ENCODE measurements around the gene TDRD1.

The TDRD1 gene

DNA sequence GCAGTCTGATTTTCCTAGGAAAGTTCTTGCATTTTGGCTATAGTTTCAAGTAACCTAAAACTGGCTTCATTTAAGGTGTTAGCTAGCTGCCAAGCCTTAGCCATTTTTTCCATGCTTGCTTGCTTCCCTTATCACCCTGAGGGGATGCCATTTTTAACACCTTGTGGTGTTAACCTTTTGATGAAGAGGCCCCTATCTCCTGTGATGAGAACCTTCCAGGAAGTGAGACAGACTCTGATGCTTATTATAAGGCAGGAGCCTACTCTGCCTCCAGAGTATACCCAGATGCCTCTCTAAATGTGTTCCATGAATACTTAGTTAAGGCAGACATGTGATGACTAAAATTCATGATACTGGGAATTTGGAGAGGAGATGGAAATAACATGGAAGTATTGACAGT lies 55.0 kb downstream of the TDRD1 start:
- no peak for DNase-seq (ENCODE audit: low spot score)

DNA sequence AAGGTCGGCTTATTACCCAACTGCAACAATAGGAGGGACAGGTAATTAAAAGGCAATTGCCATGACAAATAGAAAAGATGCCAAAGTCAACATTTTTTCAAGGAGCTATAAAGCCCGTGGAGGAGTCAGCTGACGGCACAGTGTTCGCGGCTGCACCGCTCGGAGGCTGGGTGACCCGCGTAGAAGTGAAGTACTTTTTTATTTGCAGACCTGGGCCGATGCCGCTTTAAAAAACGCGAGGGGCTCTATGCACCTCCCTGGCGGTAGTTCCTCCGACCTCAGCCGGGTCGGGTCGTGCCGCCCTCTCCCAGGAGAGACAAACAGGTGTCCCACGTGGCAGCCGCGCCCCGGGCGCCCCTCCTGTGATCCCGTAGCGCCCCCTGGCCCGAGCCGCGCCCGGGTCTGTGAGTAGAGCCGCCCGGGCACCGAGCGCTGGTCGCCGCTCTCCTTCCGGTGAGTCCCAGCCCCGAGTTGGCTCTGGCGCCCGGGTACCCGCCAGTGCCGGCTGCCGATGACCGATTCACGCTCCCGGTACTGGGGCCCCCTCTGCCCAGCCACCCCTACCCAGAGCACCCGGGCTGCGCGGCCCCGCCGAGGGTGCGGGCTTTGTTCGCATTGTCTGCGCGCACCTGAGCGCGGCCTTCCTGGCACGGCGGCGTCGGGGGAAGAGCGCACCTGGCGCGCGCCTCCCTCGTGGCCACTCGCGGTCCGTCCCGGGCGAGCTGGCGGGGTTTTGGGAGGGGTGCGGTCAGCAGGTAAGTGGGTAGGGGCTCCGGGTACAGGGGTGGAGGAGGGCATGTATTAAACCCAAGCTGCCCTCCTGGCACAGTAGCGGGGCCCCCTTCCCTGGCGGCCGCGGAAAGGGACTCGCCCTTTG lies 60.2 kb downstream of the TDRD1 start, which contains the start of gene VWA2:
Gene VWA2 (plus strand): TSS at position 138 of the 877 bp plus-strand sequence. CDS start 9,460 bp downstream, outside the sequence.
- no peak for DNase-seq (ENCODE audit: low spot score)

DNA sequence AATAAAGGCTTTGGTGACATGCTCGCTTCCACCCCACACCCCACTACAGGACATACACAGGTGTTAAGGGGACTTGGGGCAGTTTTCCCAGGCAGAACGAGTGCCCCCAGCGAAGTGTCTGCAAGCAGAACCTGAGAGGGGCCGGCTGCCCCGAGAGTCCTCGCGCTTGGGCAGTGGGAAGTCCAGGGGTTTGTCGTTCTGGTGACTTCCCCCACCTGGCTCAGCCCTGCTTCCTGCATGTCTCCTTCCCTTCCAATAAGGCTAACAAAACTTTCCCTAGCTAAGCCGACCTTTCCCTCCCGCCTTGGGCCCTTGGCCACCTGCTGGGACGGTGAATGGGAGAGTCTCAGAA lies 60.8 kb downstream of the TDRD1 start:
- no peak for DNase-seq (ENCODE audit: low spot score)

DNA sequence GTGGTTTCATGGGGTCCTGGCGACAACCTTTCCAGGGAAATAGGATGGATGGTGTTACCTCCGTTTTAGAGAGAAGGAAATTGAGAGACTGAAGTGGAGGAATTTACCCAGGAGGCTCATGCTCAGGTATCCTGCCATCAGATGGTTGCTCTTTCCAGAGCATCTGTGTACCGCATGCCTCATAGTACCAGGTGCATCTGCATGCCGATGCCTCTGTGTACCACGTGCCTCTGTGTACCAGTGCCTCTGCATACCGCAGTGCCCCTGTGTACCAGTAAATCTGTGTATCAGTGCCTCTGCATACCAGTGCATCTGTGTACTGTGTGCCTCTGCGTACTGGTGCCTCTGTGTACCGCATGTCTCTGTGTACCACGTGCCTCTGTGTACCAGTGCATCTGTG lies 63.1 kb downstream of the TDRD1 start:
- no peak for DNase-seq (ENCODE audit: low spot score)

DNA sequence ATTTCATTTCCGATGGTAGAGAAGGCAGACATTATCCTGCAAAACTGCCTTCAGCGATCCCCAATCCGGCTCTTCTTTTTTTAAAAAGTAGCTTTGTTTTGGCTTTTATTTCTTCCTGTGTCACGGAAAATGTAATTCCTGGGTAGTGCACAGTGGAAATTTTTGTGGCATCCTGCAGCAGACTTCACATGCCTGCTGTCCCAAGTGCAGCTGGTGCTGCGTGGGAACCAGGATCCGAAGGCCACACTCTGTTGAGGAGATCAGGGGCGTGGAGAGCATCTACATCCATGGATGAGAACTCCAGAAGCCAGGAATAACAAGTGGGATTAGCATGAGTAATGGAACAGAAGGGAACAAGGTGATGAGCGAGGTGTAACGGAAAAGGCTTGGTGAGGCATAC lies 64.5 kb downstream of the TDRD1 start:
- no peak for DNase-seq (ENCODE audit: low spot score)

DNA sequence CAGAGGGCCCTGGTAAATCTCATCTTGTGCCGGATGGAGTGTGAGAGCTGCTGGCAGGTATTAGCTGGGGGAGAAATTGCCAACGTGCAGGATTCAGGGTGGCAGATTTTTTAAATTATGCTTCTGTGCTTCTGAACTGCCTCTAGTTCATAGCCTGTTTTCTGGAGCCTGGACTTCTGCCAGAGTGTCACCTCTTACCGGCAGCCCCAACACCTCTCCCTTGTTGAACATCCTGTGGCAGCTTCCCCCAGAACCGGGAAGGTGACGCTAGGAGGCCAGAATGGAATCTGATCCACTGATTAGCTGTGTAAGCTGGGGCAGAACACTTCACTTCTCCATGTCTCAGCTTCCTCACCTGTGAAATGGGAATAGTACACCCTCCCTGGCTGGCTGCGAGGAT lies 65.0 kb downstream of the TDRD1 start:
- DNase-seq (ENCODE audit: low spot score) = no peak

DNA sequence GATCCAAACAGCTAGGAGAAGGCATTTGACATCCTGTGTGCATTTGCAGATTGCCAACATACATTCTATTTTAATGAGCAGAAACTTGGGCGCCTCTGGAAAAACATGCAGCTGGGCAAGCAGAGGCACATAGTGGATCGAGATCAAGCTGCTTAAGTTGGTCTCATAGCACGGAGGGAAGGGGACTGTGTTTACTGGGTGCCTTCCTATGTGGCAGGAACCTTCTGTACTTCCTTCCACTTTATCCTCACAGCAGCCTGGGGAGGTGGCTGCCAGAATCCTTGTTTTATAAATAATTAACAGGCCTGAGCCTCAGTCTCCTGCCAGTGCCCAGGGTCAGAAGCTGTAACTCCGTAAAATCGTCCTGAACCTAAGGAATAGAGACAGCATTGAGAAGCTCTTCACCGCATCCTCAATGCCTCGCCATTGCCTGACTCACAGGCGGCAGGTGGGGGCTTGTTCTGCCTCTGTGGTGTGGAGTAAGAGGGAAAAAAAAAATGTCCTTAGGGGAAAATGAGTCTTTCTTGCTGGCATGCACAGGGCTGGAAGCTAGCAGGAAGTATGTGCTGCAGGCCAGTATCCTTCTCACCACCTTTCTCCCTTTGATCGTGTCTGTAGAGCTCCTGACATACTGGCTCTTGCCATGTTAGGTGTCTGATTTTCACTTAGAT lies 66.1 kb downstream of the TDRD1 start:
- DNase-seq (ENCODE audit: low spot score) = no peak

DNA sequence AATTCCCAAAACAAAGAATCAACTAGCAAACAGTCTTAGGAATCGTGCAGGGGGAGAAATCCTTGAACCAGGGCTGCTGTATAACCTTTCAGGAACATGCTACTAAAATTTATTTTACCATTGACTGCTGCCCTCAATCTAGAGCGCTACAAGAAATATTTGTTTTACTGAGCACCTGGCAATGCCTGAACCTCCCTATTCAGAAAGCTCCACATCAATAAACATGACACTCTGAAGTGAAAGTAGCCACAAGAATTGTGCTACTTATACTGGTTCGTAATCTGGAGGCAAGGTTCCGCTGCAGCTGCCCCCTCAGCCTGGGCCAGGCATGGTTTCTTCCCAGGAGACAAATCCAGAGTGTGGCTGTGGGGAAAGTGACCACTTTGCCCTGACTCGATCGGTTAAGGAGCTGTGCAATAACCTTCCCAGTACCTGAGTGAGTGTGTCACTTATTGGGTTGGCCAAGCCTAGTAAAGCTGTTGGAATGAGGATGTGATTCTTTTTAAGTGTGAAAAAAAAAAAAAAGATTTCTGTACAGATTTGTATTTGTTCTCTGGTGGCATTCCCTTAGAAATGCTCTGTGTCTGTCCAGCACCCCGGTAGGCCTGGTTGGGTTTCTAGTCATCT lies 67.6 kb downstream of the TDRD1 start:
- DNase-seq (ENCODE audit: low spot score) = no peak

DNA sequence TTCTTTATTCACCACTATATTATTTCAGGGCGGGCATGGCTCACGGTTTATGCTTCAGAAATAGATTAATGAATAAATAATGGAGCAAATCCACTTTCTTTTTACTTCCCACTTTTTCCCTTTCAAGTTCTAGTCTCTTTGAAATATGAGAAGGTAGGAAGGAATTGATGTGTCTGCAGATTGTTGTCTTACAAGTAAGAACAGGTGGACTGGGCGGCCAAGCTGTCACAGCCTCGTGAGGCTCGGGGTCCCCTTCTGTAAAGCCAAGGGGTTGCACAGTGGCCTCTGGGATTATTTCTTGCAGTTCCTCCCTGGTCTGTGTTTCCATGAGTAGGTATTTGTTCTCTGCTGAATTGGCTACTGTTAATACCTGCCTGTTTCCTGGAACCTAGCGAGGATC lies 71.1 kb downstream of the TDRD1 start:
- DNase-seq (ENCODE audit: low spot score) = no peak

DNA sequence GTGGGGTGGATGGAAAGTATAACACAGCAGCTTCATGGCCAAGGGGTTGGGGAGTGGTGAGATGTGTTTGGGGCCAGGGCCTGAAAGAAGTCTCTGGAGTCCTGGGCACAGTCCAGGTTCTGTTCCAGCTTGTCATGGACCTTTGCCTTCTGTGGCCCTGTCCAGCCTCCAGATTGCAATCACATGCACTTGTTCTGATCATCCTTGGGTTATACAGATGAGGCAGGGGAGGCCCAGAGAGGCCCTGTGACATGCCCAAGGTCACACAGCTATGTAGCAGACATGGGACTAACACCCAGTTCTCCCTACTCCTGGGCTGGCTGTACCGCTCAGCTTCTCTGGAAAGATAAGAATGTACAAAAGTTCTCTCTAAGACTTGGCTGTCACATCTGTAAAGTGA lies 71.6 kb downstream of the TDRD1 start:
- DNase-seq (ENCODE audit: low spot score) = no peak

DNA sequence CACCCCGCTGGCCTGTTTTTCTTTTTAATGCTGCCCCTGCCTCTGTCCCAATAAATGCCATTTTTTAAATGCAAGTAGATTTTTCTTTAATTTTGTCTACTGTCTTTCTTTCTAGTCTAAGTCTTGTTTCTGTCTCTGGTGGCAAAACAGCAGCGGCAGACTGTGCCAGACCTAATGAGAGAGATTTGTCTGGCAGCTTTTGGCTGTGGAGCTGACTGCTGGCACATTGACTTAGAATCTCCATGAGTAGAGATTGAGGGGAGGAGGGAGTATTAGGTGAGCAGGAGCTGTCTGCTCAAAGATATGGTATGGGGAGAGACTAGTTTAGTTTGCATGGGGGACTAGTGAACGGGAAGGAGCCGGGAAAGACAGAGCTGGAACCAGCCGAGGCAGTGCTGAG lies 72.9 kb downstream of the TDRD1 start:
- DNase-seq (ENCODE audit: low spot score) = no peak

DNA sequence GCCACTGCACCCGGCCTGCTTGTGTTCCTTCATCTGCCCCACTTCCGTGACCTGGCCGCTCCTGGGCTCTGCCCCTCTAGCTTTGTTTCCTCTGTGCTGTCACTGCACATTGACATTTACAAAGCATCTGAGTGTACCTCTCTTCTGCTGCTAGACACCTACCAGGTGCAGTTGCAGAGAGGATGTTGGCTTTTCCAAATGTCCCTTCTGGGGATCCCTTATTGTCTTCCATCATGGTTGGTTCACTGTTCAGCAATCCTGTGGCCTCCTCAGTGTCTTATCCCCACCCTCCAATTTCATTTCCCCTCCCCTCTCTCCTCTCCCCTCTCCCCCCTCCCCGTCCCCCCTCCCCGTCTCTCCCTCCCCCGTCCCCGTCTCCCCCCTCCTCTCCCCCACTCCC lies 73.7 kb downstream of the TDRD1 start:
- no peak for DNase-seq (ENCODE audit: low spot score)

DNA sequence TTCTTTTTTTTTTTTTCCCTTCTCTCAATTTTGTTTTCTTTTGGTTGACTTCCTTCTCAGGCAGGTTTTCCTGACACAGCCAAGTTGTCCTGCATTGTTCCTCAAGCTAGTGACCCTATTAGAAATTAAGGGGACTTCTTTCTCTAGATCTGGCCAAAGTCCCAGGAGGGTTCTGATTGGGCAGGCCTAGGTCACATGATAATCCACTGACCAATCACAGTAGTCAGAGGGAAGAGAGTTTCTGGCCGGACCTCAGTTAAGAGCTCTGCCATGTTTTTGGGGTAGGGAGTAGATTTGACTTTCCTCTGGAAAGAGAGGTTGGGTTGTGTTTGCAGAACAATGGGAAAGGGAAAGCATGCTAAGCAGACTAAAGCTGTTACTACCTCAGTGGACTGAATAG lies 76.1 kb downstream of the TDRD1 start:
- DNase-seq (ENCODE audit: low spot score) = peak; percentile 15

DNA sequence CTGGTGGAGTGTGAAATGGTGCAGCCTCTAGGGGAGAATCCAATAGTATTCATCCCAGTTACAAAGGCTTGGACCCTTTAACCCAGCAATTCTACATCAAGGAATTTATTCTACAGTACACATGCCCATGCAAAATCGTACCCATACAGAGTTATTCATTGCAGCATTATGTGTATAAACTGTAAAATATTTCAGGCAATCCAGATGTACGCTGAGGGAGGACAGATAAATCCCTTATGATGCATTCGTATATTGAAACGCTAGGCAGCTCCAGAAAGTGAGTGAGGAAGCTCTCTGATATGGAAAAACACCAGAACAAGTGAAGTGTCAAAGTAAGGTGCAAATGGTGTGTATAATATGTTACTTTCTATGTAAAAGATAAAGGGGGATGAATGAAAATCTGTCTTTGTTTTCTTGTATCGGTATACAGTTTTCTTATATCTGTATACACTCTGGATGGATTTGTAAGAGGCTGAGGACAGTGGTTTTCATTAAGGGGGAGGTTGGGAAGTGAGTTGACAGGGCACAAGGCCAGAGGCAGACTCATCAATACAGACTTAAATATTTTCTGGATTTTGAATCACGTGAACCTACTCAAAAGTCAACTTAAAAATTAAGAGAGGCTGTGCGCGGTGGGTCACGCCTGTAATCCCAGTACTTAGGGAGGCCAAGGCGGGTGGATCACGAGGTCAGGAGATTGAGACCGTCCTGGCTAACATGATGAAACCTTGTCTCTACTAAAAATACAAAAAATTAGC lies 77.0 kb downstream of the TDRD1 start:
- no peak for DNase-seq (ENCODE audit: low spot score)

DNA sequence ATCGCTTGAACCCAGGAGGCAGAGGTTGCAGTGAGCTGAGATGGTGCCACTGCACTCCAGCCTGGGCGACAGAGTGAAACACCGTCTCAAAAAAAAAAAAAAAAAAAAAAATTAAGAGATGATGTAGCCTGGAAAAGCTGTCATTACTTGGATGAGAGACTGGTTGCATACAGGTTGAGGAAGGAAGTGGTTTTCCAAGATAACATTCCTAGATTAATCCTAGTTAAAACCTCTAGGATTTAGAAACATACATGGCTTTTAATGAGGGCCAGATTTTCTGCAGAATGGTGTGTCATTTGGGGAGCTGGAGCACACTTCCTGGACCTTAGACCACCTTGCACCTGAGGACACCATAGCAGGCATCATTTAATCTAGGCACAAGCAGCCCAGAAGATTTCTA lies 77.7 kb downstream of the TDRD1 start:
- no peak for DNase-seq (ENCODE audit: low spot score)

DNA sequence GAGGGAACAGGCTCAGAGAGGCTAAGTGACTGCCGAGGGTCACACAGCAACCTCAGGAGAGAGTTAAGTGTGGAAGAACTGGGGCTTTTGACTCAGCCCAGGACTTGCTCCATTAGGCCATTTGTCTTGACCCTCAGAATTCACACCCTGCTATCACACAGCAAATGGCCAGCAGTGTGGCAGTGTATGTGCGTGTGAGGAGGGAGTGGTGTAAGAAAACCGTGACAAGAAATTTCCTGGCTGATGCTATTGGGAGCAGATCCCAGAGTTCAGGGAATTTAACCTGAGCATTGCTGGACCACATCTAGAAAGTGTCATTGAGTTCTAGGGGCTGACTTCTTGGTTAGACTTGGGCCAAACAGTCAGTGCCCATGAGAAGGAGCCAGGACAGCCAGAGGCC lies 78.3 kb downstream of the TDRD1 start:
- DNase-seq (ENCODE audit: low spot score) = no peak

DNA sequence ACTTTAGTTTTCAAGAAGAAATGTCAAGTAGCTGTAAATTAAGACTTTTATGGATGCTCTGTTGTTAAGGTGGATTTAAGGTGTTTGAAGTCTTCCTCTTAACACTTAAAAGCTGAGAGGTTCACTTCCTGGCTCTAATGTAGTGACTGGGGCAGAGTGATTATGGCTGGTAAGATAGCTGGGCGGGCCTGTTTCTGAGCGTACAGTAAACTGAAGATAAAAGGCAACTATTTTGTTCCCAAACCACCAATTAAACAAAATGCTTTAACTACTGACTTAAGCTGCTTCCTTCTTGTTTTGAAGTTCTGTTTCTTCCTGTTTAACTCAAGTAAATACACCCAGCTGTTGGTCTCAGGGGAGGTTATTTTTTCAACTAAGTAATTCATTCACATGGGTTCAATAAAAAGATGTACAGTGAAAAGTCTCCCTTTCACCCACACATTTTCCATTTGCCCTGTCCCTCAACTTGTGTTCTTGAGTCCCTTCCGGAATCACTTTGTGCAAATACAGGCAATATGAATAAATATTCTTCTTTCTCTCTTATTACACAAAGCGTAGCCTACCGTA lies 79.2 kb downstream of the TDRD1 start:
- DNase-seq (ENCODE audit: low spot score) = peak; percentile 68

DNA sequence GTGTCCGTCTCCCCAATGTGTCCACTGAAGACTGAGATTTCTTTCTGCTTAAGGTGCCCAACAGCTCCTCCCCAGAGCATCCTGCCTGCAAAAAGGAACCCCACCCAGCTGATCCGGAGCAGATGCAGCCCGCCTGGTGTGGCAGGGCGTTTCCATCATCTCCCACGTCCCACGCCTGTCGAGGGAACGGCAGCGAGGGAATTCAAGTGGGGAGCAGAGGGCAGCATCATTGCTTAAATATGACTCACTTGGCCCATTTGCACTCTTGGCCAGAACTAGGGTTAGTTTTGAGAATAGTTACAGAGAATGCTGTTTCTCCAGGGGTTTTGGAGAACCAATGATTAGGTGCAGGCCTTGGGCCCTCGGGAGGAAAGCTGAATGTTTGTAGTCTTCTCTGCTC lies 80.7 kb downstream of the TDRD1 start:
- DNase-seq (ENCODE audit: low spot score) = no peak

DNA sequence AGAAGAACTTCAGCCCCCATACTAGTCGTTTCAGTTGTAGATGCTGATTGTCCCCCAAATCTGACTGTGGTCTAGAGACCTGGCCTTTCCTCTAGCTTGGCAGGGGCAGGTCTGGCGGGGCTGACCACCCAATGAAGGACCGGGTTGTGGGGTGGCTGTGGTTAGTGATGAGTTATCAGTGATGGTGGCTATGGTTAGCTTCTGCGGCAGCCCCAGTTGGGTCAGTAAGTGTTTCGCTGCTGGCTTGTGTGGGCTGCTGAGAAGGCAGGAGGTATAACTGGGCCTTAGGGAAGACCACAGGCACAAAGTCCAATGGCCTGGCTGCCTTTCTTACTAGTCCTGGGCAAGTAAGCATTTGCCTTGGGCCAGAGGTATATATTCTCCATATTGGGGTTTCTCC lies 81.2 kb downstream of the TDRD1 start:
- no peak for DNase-seq (ENCODE audit: low spot score)

DNA sequence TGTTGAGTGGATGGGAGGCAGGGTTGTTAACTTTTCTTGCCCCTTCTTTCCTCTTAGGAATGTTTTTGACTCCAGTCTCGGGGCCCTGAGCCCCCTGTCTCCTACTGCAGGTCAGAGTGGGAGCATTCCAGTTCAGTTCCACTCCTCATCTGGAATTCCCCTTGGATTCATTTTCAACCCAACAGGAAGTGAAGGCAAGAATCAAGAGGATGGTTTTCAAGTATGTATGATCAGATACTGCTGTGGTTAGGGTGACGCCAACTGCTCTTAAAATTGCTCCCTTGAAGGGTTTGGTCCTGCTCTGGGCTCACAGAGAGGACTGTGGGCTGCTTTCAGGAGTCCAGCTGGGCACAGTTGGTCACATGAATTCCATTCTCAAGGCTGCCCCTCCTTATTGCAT lies 81.9 kb downstream of the TDRD1 start:
- DNase-seq (ENCODE audit: low spot score) = no peak

DNA sequence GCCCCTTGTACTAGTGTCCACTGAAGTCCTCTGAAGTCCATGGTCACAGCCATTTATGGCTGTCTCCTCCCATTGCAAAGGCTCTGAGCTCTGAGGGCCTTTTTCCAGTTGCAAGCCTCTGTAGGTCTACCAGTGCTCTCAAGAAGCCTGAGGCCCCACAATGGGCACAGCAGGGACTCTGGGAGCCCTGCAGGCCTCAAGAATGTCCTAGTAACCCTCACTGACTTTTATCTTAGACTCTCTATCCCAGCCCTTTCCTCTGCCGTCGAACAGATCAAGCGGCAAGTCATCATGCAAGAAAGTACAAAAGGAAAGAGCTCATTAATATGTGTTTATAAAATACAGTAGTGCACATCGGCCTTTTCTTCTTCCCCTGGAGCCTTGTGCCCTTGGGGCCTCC lies 83.3 kb downstream of the TDRD1 start:
- DNase-seq (ENCODE audit: low spot score) = no peak

DNA sequence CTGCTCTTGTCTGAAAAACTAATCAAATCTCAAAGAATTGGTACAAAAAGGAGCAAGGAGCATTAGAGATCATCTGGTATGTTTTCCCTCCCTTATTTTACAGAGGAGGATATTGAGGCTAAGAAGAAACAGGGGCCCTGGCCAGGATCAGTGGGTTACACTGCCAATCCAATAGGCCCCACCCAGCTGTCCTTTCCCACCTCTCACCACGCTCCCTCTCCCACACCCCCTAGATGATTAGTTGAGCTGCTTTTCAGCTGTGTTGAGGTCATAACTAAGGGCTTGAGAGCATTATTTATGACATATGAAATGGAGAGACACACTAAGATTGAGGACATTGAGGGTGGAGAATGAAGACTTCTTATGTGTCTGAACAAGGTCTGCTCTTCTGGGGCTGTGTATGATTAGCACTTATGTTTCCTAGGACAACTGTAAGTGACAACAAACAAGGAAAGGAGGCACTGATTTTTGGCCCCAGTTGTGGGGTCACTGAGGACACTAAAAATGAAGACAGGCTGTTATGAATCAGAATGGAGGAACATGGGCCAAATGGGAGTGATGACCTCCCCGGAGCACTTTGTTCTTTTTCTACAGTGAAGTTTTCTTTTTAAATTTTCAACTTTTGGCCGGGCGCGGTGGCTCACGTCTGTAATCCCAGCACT lies 86.4 kb downstream of the TDRD1 start:
- peak; percentile 27 for DNase-seq (ENCODE audit: low spot score)
